Left lung (tissue), 10 donors: Measurements from ENCODE around the gene ELF3. TPM values are rescaled to one million over a fixed set of nuclear protein-coding genes. Genes with fewer than 3 reads are reported as not detected.

Experiments
- ATAC-seq: fragments of 200-7000 bp; cut with Tn5 transposase; one replicate; pipeline ENCODE4 v1.9.1; 2020; ENCODE audit warnings: moderate library complexity
- DNase-seq, 4 donors: peaks; one replicate each; pipeline ENCODE4 v3.0.0-alpha.2; 2013 to 2020
- H3K27ac ChIP-seq, 2 donors: fragments of 200-600 bp; sonication (generic) in 1 of 2; one replicate each; pipeline versions ENCODE4 v1.5.0 to v1.8.0; 2020 to 2021
- H3K27me3 ChIP-seq, 2 donors: fragments of 200-600 bp; sonication (generic) in 1 of 2; one replicate each; pipeline versions ENCODE4 v1.5.0 to v1.8.0; 2020 to 2021
- H3K36me3 ChIP-seq, 2 donors: fragments of 200-600 bp; sonication (generic) in 1 of 2; one replicate each; pipeline versions ENCODE4 v1.5.0 to v1.8.0; 2020 to 2021
- H3K4me1 ChIP-seq, 2 donors: fragments of 200-600 bp; one replicate each; pipeline ENCODE4 v1.8.0; 2021
- H3K4me3 ChIP-seq, 2 donors: fragments of 200-600 bp; sonication (generic) in 1 of 2; one replicate each; pipeline versions ENCODE4 v1.5.0 to v1.8.0; 2020 to 2021; ENCODE audit warnings: mild to moderate bottlenecking in 1 of 2
- H3K9me3 ChIP-seq, 2 donors: fragments of 200-600 bp; sonication (generic) in 1 of 2; one replicate each; pipeline versions ENCODE4 v1.5.0 to v1.8.0; 2020 to 2021
- intact Hi-C, 2 donors: fragments of 100-400 bp; cut with DNase I; formaldehyde crosslinking; loops; one replicate each; pipeline versions ENCODE4 v1.11.2 to v1.14.2; 2022
- polyA plus RNA-seq, 6 donors: library from polyadenylated mRNA; unstranded; fragments of 120-200 nt; gene quantifications; one replicate each; pipeline ENCODE4 v1.2.1, GENCODE V29; 2013; ENCODE audit not compliant: insufficient read length in 6 of 6
- total RNA-seq, 2 donors: library from RNA; stranded (reverse); fragmentation: NEBNext Ultra II Directional; extraction: Animal tissue kit (Norgen Biotek cat#: 25700); gene quantifications; one replicate each; pipeline ENCODE4 v1.2.1, GENCODE V29; 2021
- TF ChIP-seq, protein P1 (sequence below), 2 donors: fragments of 200-600 bp; sonication (generic) in 1 of 2; IDR thresholded peaks; one replicate each; pipeline versions ENCODE4 v1.5.0 to v1.8.0; 2021; ENCODE audit warnings: antibody characterized with exemption in 2 of 2
- donor health status: DM: no; HTN: yes; CAD: no.
- donor health status: DM: no; HTN: no; CAD: no.

The ELF3 gene
- total and polyA plus RNA-seq, 8 donors = 59.7 to 146 (median 79.5) TPM

DNA sequence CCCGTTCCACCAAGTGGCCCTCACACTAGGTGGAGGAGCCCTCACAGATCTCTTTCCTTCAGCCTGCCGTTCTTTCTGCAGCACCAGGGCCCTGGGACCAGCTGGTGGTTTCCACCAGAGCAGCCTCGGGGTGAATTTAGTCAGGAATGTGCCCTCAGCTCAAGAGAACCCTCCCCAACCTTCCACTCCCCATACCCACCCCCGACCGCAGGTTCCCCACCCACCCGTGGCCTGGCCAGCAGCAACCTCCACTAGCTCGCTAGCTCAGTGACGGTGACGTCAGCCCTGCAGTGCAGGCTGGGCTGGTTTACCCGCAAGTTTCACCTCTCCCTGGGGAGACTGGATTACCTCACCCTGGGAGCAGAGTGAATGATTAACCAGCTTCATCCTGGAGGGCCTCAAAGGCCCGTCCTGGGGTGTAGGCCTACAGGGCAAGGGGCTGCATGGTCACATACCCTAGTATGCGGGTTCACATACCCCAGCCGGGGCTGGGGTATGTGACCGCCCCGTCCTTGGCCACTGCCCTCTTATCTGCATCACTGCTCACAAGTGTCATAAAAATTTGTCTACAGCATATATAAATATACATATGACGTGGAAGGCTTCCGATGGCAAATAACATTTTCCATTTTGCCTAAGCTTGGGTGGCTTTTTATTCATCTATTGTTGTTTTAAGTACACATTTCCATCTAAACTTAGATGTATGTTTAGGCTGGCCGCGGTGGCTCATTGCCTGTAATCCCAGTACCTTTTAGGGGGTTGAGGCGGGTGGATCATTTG, 24.5 kb downstream of the ELF3 start:
- TF ChIP-seq, protein P1, sequence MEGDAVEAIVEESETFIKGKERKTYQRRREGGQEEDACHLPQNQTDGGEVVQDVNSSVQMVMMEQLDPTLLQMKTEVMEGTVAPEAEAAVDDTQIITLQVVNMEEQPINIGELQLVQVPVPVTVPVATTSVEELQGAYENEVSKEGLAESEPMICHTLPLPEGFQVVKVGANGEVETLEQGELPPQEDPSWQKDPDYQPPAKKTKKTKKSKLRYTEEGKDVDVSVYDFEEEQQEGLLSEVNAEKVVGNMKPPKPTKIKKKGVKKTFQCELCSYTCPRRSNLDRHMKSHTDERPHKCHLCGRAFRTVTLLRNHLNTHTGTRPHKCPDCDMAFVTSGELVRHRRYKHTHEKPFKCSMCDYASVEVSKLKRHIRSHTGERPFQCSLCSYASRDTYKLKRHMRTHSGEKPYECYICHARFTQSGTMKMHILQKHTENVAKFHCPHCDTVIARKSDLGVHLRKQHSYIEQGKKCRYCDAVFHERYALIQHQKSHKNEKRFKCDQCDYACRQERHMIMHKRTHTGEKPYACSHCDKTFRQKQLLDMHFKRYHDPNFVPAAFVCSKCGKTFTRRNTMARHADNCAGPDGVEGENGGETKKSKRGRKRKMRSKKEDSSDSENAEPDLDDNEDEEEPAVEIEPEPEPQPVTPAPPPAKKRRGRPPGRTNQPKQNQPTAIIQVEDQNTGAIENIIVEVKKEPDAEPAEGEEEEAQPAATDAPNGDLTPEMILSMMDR (IDR thresholded peaks at IDR 0.05) = no peak
- Histone ChIP-seq H3K27me3 (no peaks in the 10 kb centered on the region), H3K4me3 (no peak overlapping the region), H3K36me3 (no peaks in the 10 kb centered on the region), H3K4me1 (peaks cover 0 to 3% of the 10 kb centered on the region in 2 donors), H3K9me3 (no peaks in the 10 kb centered on the region), H3K27ac (peak overlapping the region; percentile 53 to 83)
- DNase-seq = peak in 3 of 4 donors; percentile 92 to 93 (median 92)
- intact Hi-C loops = no loop called here
- ATAC-seq = peak; percentile 97

DNA sequence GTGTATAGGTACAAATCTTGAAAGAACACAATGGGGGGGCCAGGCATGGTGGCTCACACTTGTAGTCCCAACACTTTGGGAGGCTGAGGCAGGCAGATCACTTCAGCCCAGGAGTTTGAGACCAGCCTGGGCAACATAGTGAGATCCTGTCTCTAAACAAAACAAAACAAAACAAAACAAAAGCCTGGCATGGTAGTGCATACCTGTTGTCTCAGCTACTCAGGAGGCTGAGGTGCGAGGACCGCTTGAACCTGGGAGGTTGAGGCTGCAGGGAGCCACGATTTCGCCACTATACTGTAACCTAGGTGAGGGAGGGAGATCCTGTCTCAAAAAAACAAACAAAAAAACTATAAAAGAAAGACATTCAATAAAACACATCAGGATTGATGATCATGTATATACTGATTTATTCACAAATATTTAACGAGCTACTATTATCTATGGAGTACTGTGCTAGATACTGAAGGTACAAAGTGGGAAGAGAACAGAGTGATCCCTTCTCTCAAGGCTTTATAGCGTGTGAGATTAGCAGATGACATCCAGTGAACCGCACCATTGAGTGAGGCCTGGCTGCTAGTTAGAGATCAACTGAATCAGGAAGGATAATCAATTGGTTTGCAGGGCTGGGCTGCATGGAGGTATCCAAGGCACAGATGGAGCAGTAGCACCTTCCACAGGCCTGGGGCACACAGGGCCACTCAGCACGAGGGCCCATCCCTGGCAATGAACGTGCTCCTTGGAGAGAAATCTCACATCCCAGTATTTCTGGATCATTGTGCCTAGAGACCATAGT, 26.4 kb downstream of the ELF3 start:
- ATAC-seq = no peak
- TF ChIP-seq, protein P1 (IDR thresholded peaks at IDR 0.05) = no peak
- no peaks in the 10 kb centered on the region for H3K27me3 ChIP-seq
- no peak overlapping the region for H3K4me3 ChIP-seq
- peaks cover 0 to 3% of the 10 kb centered on the region in 2 donors for H3K4me1 ChIP-seq
- no peaks in the 10 kb centered on the region for H3K36me3 ChIP-seq
- no peak overlapping the region for H3K27ac ChIP-seq
- intact Hi-C loops = no loop called here
- no peaks in the 10 kb centered on the region for H3K9me3 ChIP-seq
- DNase-seq = peak in 1 of 4 donors; percentile 6

DNA sequence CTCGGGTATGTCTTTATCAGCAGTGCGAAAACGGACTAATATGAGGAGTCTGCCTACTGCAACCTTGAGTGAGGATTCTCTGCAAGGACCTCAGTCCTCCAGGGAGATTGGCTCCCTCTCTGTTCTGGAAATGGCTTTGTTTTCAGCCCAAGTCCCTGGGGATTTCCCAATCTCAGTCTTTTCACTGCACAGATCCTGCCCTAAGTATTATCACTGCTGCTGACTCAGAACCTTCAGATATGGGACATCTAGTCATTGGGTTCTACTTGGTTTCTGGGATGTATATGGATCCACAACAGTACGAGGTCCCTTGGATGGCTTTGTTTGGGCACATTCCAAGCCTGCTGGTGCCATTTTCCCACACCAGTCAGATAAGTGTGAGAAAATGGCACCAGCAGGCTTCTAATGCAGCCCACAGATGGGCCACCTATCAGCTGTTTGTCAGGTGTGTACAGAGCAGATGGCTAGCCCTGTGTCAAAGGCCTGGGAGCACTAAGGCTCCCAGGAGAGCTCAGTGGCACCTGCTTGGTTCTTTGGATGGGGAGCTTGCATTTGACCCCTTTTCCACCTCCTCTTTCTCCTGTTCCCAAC, 27.4 kb downstream of the ELF3 start:
- Histone ChIP-seq H3K4me1 (peaks cover 0 to 3% of the 10 kb centered on the region in 2 donors), H3K9me3 (no peaks in the 10 kb centered on the region), H3K27me3 (no peaks in the 10 kb centered on the region), H3K4me3 (no peak overlapping the region), H3K36me3 (no peaks in the 10 kb centered on the region), H3K27ac (no peak overlapping the region)
- ATAC-seq (no peak), DNase-seq (no peak)
- TF ChIP-seq, protein P1 (IDR thresholded peaks at IDR 0.05) = no peak
- intact Hi-C loops = no loop called here

DNA sequence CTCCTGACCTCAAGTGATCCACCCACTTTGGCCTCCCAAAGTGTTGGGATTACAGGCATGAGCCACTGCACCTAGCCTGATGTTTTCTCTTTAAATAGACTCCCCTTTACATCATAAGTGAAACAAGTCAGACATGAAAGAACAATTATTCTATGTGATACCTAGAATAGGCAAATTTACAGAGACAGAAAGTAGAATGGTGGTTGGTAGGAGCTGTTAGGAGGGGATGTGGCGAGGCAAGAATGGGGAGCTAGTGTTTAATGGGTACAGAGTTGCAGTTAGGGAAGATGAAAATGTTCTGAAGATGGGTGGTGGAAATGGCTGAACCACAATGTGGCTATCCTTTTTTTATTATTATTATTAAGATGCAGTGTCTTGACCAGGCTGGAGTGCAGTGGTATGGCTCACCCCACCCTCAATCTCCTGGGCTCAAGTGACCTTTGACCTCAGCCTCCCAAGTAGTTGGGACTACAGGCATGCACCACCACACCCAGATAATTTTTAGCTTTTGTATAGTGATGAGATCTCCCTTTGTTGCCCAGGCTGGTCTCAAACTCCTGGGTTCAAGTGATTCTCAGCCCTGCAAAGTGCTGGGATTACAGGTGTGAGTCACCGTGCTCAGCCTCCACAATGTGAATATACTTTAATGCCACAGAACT, 28.4 kb downstream of the ELF3 start:
- Histone ChIP-seq H3K36me3 (no peaks in the 10 kb centered on the region), H3K9me3 (no peaks in the 10 kb centered on the region), H3K4me3 (no peak overlapping the region), H3K4me1 (peaks cover 0 to 3% of the 10 kb centered on the region in 2 donors), H3K27ac (no peak overlapping the region), H3K27me3 (no peaks in the 10 kb centered on the region)
- DNase-seq = no peak
- TF ChIP-seq, protein P1 (IDR thresholded peaks at IDR 0.05) = no peak
- no peak for ATAC-seq
- intact Hi-C loops = no loop called here
